ENCODE results near the gene RGS11. TPM values are rescaled to one million over a fixed set of nuclear protein-coding genes. Genes with fewer than 3 reads are reported as not detected.

RGS11 gene
- total and polyA plus RNA-seq, 9 of the 15 experiments (the other 6 are each of a cell fraction or from before 2014, with no cell fraction given): not detected

- intact Hi-C loops (cut with micrococcal nuclease) (no loop called here), in situ Hi-C loops (cut with MboI) (no loop called here)
- ChIA-PET POLR2A (interaction anchor here (0.8 kb wide), 1 partner anchor 8 kb away, joined by 3 read pairs; no protein-coding TSS in a partner anchor), CTCF (ENCODE audit: low intra/inter-chr PET ratio) (no interaction called here)
- ATAC-seq (peak; percentile 86), DNase-seq (ENCODE audit: extremely low read depth in 1 of 4, low spot score in 3 of 4) (peak in 2 of 4 experiments; percentile 70 to 81), FAIRE-seq (peak; percentile 91)
- H2AFZ ChIP-seq (ENCODE audit: low read depth, low read length): no peak overlapping the region
- no peaks in the 10 kb centered on the region for H3K79me2 ChIP-seq (ENCODE audit: control insufficient read depth, insufficient read depth, low read length)
- BruUV-seq (replicated peaks): no TSS peak
- no peak overlapping the region for H3K4me3 ChIP-seq
- no peaks in the 10 kb centered on the region for H4K20me1 ChIP-seq (replicated peaks; ENCODE audit: control insufficient read depth, insufficient read depth, low read length)
- no peaks in the 10 kb centered on the region for H3K36me3 ChIP-seq (ENCODE audit: control insufficient read depth, insufficient read depth, low read length)
- H3K27me3 ChIP-seq (ENCODE audit: control insufficient read depth in 2 of 2, insufficient read depth in 2 of 2, low read length in 2 of 2): no peaks in the 10 kb centered on the region
- no peak overlapping the region for H3K9ac ChIP-seq (ENCODE audit: insufficient read depth in 1 of 2, low read depth in 2 of 2, low read length in 2 of 2)
- H3K4me2 ChIP-seq (ENCODE audit: insufficient read depth, low read length): no peak overlapping the region
- H3K9me1 ChIP-seq (ENCODE audit: control insufficient read depth, insufficient read depth, low read length): no peaks in the 10 kb centered on the region
- H3K4me1 ChIP-seq (replicated peaks in 1 of 2; ENCODE audit: control insufficient read depth in 2 of 2, insufficient read depth in 2 of 2, low read length in 2 of 2): peaks cover 0 to 65% of the 10 kb centered on the region in 2 experiments; a peak in 2 of 5 replicates
- 20% methylated on average over 6 of the region's 6 CpGs for WGBS (ENCODE audit: insufficient coverage, low coverage, missing lambda C conversion rate)
- H3K9me3 ChIP-seq (replicated peaks; ENCODE audit: control insufficient read depth, insufficient read depth, low read depth, low read length): no peaks in the 10 kb centered on the region
- no peak overlapping the region for H3K27ac ChIP-seq (ENCODE audit: extremely low read depth, low read depth, low read length)
- TF ChIP-seq REST (IDR thresholded peaks at IDR 0.05; ENCODE audit: borderline replicate concordance) (peak; percentile 58), REST (CRISPR knock-in tag; IDR thresholded peaks at IDR 0.05; ENCODE audit: low read depth) (no peak), KLF1 (tag; IDR thresholded peaks at IDR 0.05) (no peak), PHF21A (IDR thresholded peaks at IDR 0.05; ENCODE audit: borderline replicate concordance, low read depth) (0 out of 2 replicates have a peak, but pooled peaks have one; percentile 32), NFYB (IDR thresholded peaks at IDR 0.05; ENCODE audit: extremely low read depth, insufficient read length) (peak; percentile 91), ETV1 (tag; conservative IDR thresholded peaks at IDR 0.05; ENCODE audit: low read depth) (peak; percentile 53; the same call in 1 of the 2 replicates), KLF6 (CRISPR knock-in tag; IDR thresholded peaks at IDR 0.05; ENCODE audit: borderline replicate concordance) (no peak), ZNF197 (CRISPR knock-in tag; IDR thresholded peaks at IDR 0.05; ENCODE audit: low read depth) (no peak)
- TF ChIP-seq, protein P1, sequence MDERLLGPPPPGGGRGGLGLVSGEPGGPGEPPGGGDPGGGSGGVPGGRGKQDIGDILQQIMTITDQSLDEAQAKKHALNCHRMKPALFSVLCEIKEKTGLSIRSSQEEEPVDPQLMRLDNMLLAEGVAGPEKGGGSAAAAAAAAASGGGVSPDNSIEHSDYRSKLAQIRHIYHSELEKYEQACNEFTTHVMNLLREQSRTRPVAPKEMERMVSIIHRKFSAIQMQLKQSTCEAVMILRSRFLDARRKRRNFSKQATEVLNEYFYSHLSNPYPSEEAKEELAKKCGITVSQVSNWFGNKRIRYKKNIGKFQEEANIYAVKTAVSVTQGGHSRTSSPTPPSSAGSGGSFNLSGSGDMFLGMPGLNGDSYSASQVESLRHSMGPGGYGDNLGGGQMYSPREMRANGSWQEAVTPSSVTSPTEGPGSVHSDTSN (CRISPR knock-in tag; IDR thresholded peaks at IDR 0.05; ENCODE audit: low read depth): no peak
- TF ChIP-seq, protein P1 (tag; conservative IDR thresholded peaks at IDR 0.05; ENCODE audit: low read depth): peak; percentile 56; the same call in 1 of the 2 replicates
- TF ChIP-seq, protein P2, sequence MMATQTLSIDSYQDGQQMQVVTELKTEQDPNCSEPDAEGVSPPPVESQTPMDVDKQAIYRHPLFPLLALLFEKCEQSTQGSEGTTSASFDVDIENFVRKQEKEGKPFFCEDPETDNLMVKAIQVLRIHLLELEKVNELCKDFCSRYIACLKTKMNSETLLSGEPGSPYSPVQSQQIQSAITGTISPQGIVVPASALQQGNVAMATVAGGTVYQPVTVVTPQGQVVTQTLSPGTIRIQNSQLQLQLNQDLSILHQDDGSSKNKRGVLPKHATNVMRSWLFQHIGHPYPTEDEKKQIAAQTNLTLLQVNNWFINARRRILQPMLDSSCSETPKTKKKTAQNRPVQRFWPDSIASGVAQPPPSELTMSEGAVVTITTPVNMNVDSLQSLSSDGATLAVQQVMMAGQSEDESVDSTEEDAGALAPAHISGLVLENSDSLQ (IDR thresholded peaks at IDR 0.05): peak; percentile 96
These were observed 3.2 kb upstream of the RGS11 start for GRCh38 chr16:278863-279366.
